HG03039 (cell line): Measurements from ENCODE around the gene SLC17A9.

Source experiments
- ATAC-seq: cut with Tn5 transposase; IDR thresholded peaks from one replicate; pipeline ENCODE4 v1.9.1; 2021; ENCODE audit warnings: mild to moderate bottlenecking, moderate library complexity; ENCODE audit not compliant: unreplicated experiment

The SLC17A9 gene

GRCh38 chr20:63015147-63015661 is 62.7 kb downstream of the SLC17A9 start:
- ATAC-seq = no peak

- no peak for ATAC-seq
Measured at GRCh38 chr20:63015662-63016361, 63.3 kb downstream of the SLC17A9 start.

GRCh38 chr20:63016514-63017075 is 64.1 kb downstream of the SLC17A9 start:
- ATAC-seq = no peak

GRCh38 chr20:63017076-63017825 is 64.7 kb downstream of the SLC17A9 start:
- no peak for ATAC-seq

GRCh38 chr20:63017826-63018411 is 65.4 kb downstream of the SLC17A9 start:
- ATAC-seq = no peak
